Cardiac muscle cell (in vitro differentiated cells and primary cell): Measurements from ENCODE around the gene DOK7. TPM values are rescaled to one million over a fixed set of nuclear protein-coding genes. Genes with fewer than 3 reads are reported as not detected.
"Not testable (repeated sequence)": the region's sequence is repeated elsewhere in the genome, so short reads cannot be mapped to it uniquely, and the experiment has no call there.

Experiments used
- DNase-seq, 2 donors: peaks; one replicate each; pipeline versions ENCODE4 v3.0.0 to v3.0.0-alpha.2; 2010 to 2017; ENCODE audit warnings: low read depth in 1 of 2, low spot score in 1 of 2
- H3K27ac ChIP-seq: fragments of 200-600 bp; sonication (generic); 2 replicates; pipeline ENCODE4 v1.5.1; 2016
- H3K27me3 ChIP-seq: fragments of 200-600 bp; sonication (generic); 2 replicates; pipeline ENCODE4 v1.6.0; 2016; ENCODE audit warnings: control low read depth
- H3K36me3 ChIP-seq: fragments of 200-600 bp; sonication (generic); 2 replicates; pipeline ENCODE4 v1.5.1; 2016; ENCODE audit warnings: control low read depth
- H3K4me1 ChIP-seq: fragments of 200-600 bp; sonication (generic); 2 replicates; pipeline ENCODE4 v1.8.1; 2017; ENCODE audit warnings: low read depth, mild to moderate bottlenecking, mixed run types
- H3K4me3 ChIP-seq: fragments of 200-600 bp; sonication (generic); 2 replicates; pipeline ENCODE4 v1.5.1; 2016; ENCODE audit warnings: mild to moderate bottlenecking
- H3K9me3 ChIP-seq: fragments of 200-600 bp; sonication (generic); 2 replicates; pipeline ENCODE4 v1.5.1; 2017; ENCODE audit warnings: low read depth, mild to moderate bottlenecking, control low read depth
- polyA plus RNA-seq: library from polyadenylated mRNA; unstranded; fragments of >200 nt; fragmentation: Nextera tagmentation; extraction: Ambion mirVana; gene quantifications from 2 replicates; pipeline ENCODE4 v1.2.1, GENCODE V29; 2016
- total RNA-seq: library from RNA; depleted of rRNA; stranded (reverse); fragments of >200 nt; gene quantifications from 2 replicates; pipeline ENCODE4 v1.2.3, GENCODE V29; 2016
- TF ChIP-seq, protein P1 (sequence below): IDR thresholded peaks from 2 replicates; pipeline ENCODE4 v1.5.1; 2012; ENCODE audit warnings: low read depth, mild to moderate bottlenecking, low read length

DOK7 gene
- total and polyA plus RNA-seq, 2 experiments from 2014 or later = 14.4 to 18.0 TPM

DNA sequence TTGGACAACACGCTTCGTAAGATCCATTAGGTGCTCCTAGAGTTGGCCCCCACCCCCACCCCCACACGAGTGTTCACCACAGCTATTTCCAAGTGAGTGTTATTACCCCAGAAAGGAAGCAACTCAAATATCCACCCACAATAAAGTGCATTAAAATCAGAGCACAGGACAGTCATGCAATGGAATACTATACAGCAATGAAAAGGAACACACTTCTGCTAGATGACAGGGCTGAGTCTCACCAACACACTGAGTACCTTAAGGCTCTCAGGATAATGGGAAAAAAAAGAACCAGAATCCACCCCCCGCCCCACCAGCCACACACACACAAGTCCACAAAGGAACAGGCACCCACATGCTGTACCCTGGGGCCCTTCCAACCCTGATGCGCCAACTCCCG, 48.1 kb downstream of the DOK7 start:
- no peaks in the 10 kb centered on the region for H3K9me3 ChIP-seq
- H3K27me3 ChIP-seq = no peaks in the 10 kb centered on the region
- H3K4me3 ChIP-seq = no peak overlapping the region
- TF ChIP-seq, protein P1, sequence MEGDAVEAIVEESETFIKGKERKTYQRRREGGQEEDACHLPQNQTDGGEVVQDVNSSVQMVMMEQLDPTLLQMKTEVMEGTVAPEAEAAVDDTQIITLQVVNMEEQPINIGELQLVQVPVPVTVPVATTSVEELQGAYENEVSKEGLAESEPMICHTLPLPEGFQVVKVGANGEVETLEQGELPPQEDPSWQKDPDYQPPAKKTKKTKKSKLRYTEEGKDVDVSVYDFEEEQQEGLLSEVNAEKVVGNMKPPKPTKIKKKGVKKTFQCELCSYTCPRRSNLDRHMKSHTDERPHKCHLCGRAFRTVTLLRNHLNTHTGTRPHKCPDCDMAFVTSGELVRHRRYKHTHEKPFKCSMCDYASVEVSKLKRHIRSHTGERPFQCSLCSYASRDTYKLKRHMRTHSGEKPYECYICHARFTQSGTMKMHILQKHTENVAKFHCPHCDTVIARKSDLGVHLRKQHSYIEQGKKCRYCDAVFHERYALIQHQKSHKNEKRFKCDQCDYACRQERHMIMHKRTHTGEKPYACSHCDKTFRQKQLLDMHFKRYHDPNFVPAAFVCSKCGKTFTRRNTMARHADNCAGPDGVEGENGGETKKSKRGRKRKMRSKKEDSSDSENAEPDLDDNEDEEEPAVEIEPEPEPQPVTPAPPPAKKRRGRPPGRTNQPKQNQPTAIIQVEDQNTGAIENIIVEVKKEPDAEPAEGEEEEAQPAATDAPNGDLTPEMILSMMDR = no peak
- H3K27ac ChIP-seq = no peak overlapping the region
- no peaks in the 10 kb centered on the region for H3K4me1 ChIP-seq
- DNase-seq = no peak
- peaks cover 28% of the 10 kb centered on the region for H3K36me3 ChIP-seq

- DNase-seq, H3K27me3 ChIP-seq, H3K4me1 ChIP-seq, H3K27ac ChIP-seq, H3K9me3 ChIP-seq, H3K4me3 ChIP-seq: not testable (repeated sequence)
- peaks cover 29% of the 10 kb centered on the region for H3K36me3 ChIP-seq
Measured at GRCh38 chr4:3511601-3512000, 48.5 kb downstream of the DOK7 start.

DNA sequence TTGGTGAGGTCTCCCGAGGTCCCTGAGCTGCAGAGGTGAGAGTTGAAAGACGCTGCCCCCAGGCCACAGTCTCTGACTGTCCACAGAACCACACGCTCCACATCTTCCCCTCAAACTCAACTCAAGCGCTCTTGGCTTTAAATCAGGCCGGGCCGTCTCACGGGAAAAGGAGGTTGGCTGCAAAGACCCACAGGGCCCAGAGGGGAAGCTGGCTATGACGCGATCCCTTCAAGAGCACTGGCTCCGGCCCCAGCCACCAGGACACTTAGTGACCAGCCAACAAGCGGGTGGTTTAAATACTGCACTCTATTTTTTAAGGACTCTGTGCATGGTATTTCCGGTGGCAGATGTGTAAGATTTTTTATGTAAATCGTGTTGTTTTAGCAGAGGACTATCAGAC, 49.2 kb downstream of the DOK7 start:
- Histone ChIP-seq H3K4me3 (no peak overlapping the region), H3K36me3 (peaks cover 34% of the 10 kb centered on the region), H3K9me3 (no peaks in the 10 kb centered on the region), H3K27me3 (no peaks in the 10 kb centered on the region), H3K27ac (no peak overlapping the region), H3K4me1 (no peaks in the 10 kb centered on the region)
- TF ChIP-seq, protein P1 = no peak
- DNase-seq = no peak

- Histone ChIP-seq H3K27ac (no peak overlapping the region), H3K9me3 (no peaks in the 10 kb centered on the region), H3K4me1 (no peaks in the 10 kb centered on the region), H3K27me3 (no peaks in the 10 kb centered on the region), H3K36me3 (peaks cover 36% of the 10 kb centered on the region), H3K4me3 (no peak overlapping the region)
- TF ChIP-seq, protein P1 = no peak
- no peak for DNase-seq
Measured at GRCh38 chr4:3512719-3513118, 49.6 kb downstream of the DOK7 start.

GRCh38 chr4:3513807-3514206, 50.7 kb downstream of the DOK7 start:
- no peak overlapping the region for H3K4me3 ChIP-seq
- no peaks in the 10 kb centered on the region for H3K27me3 ChIP-seq
- H3K9me3 ChIP-seq = no peaks in the 10 kb centered on the region
- no peak overlapping the region for H3K27ac ChIP-seq
- peaks cover 35% of the 10 kb centered on the region for H3K36me3 ChIP-seq
- no peak for DNase-seq
- TF ChIP-seq, protein P1 = no peak
- H3K4me1 ChIP-seq = no peaks in the 10 kb centered on the region

GRCh38 chr4:3514221-3514780, 51.2 kb downstream of the DOK7 start:
- TF ChIP-seq, protein P1 = no peak
- no peaks in the 10 kb centered on the region for H3K4me1 ChIP-seq
- peaks cover 35% of the 10 kb centered on the region for H3K36me3 ChIP-seq
- H3K9me3 ChIP-seq = no peaks in the 10 kb centered on the region
- no peak for DNase-seq
- no peak overlapping the region for H3K4me3 ChIP-seq
- H3K27me3 ChIP-seq = no peaks in the 10 kb centered on the region
- no peak overlapping the region for H3K27ac ChIP-seq
